Measurements from ENCODE around the gene HAL.
A peak's percentile ranks its signal among the peaks of the same experiment; 100 is the strongest.
"Not testable (repeated sequence)": the region's sequence is repeated elsewhere in the genome, so short reads cannot be mapped to it uniquely, and the experiment has no call there.

HAL gene

GRCh38 chr12:95977764-95978305 is 18.3 kb downstream of the HAL start:
- no peak for DNase-seq (ENCODE audit: low read depth in 2 of 2)

GRCh38 chr12:95976416-95976832 is 19.7 kb downstream of the HAL start:
- no peak for DNase-seq (ENCODE audit: low read depth in 2 of 2)

DNA sequence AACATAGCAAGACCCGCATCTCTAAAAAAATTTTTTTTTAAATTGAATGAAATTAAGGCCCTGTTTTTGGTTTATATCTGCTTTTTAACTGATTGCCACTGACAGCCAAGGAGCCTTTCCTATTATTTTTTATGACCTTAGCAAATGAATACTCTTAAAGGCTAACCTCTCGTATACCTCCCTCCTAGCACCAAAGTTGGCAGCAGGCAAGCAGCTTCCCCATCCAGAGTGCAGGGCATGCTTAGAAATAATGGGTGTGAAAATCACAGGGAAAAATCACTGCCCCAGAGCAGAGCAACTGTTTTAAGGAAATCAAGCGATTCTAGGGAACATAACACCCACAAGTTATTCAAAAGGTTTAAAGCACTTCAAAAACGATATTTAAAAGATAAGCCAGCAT is 20.7 kb downstream of the HAL start:
- DNase-seq (ENCODE audit: low read depth in 2 of 2): no peak

DNA sequence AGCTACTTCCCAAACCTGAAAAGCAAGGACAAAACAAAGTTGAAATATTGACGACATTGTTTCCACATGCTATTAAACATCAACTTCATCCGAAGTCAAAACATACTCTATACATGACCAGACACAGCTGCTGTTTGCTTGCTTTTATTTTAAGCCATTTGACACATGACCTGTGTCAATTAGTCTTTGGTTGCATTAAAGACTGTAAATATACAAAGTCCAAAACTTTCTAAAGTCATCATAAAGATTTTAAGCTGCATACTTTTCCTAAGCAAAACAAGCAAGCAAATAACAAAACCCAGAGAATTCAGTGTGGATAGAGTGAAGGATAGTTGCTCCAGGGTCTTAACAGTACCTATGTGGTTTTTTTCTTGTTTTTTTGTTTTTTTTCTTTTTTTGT is 21.8 kb downstream of the HAL start:
- no peak for DNase-seq (ENCODE audit: low read depth in 2 of 2)

GRCh38 chr12:95972832-95973456 is 23.2 kb downstream of the HAL start:
- DNase-seq (ENCODE audit: low read depth in 2 of 2): no peak

GRCh38 chr12:95970905-95971304 is 25.2 kb downstream of the HAL start:
- DNase-seq (ENCODE audit: low read depth in 2 of 2): no peak

DNA sequence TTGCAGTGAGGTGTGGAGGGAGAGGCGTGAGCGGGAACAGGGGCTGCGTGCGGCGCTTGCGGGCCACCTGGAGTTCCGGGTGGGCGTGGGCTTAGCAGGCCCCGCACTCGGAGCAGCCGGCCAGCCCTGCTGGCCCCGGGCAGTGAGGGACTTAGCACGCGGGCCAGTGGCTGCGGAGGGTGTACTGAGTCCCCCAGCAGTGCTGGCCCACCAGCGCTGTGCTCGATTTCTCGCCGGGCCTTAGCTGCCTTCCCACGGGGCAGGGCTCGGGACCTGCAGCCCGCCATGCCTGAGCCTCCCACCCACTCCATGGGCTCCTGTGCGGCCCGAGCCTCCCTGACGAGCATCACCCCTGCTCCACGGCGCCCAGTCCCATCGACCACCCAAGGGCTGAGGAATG is 27.0 kb downstream of the HAL start:
- not testable (repeated sequence) for DNase-seq (ENCODE audit: low read depth in 2 of 2)

GRCh38 chr12:95967301-95967700 is 28.8 kb downstream of the HAL start:
- no peak for DNase-seq (ENCODE audit: low read depth in 2 of 2)

DNA sequence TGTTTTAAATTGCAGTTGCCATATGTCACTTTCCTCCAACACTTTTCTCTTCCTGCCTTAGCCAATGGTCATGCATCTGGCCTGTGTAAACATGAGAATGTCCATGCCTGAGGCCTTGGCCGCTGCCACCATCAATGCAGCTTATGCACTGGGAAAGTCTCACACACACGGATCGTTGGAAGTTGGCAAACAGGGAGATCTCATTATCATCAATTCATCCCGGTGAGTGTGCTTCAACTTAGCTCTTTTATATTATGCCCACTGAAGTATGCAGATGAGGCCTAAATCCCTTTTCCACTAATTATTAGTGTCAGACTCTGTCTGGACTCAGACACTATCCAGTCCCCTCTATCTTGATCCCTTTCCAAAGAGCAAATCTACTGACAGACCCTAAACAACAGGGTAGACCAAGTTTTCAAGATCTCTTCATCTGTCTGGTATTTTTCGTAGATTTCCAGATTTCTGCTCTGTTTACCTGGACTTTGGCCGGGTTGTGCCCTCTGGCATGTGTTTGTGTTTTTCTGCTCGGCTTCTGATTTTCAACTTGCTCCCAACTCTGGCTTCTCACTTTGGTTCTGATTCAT is 29.8 kb downstream of the HAL start:
- DNase-seq (ENCODE audit: low read depth in 2 of 2): no peak

DNA sequence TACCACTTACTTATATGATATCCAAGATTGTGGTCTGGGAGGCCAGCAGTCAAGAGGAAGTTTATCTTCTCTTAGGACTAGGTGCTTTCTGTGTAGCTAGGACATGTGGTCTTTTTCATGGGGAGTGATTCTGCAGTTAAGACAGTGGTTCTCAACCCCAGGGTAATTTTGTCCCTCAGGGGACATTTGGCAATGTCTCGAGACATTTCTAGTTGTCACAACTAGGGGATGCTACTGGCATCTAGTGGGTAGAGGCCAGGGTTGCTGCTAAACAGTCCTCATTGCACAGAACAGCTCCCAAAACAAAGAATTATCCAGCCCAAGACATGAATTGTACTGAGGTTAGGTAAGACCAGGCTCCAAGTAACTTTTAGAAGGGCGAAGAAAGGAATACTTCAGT is 33.0 kb downstream of the HAL start:
- DNase-seq (ENCODE audit: low read depth in 2 of 2): no peak

GRCh38 chr12:95962222-95962621 is 33.9 kb downstream of the HAL start:
- no peak for DNase-seq (ENCODE audit: low read depth in 2 of 2)

DNA sequence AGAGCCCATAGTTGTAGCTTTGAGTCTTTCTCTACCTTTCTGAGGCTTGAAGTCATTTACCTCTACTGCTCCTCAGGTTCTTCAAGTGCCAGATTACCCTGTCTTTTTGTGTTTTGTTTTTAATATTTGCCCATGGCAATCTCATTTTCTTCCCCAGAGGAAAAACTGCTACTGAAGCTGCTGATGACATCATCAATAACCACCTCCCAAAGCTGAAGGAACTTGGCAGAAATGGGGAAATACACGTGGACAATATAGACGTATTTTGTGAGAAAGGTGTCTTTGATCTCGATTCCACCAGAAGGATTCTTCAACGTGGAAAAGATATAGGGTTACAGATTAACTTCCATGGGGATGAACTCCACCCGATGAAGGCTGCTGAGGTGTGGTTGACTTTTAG is 35.9 kb downstream of the HAL start:
- DNase-seq (ENCODE audit: low read depth in 2 of 2): no peak

- no peak for DNase-seq (ENCODE audit: low read depth in 2 of 2)
Measured at GRCh38 chr12:95959107-95959506, 37.0 kb downstream of the HAL start.

DNA sequence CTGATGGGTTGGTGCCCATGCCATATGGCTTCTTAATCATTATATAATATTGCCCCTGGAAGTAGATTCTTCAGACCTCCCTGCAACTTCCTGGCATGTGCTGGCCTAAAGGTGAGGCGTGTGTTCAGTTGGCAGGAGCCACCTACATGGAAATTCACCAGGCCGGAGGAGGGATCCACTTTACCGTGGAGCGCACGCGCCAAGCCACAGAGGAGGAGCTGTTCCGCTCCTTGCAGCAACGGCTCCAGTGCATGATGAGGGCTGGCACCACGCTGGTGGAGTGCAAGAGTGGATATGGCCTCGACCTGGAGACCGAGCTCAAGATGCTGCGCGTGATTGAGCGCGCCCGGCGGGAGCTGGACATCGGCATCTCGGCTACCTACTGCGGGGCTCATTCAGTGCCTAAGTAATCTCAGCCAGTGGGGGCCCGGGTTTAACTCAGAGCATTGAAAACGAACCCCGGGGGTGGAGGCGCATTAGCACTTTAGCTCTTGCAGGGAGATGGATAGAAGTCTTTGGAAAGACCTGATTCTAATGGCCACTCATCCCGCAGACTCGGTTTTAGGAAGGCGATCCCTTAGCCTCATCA is 39.5 kb downstream of the HAL start:
- DNase-seq (ENCODE audit: low read depth in 2 of 2): no peak

- DNase-seq (ENCODE audit: low read depth in 2 of 2): no peak
Measured at GRCh38 chr12:95955549-95956159, 40.5 kb downstream of the HAL start.

DNA sequence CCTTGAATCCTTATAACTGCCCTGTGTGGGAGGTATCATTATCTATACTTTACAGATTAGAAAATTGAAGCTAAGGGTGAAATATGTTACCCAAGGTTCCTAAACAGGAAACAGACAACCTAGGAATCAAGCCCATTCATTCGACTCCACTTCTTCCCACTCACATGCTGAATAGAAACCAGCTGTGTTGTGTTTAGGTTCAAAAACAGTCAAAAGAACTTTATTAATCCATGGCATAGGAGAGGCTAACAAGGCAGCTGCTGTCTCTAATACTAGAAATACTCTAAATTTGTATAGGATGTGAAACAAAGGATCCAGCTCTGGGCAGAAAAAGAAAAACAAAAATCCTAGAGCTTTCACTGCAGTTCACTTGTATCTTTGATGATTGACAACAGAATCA is 43.1 kb downstream of the HAL start:
- DNase-seq (ENCODE audit: low read depth in 2 of 2): no peak

DNA sequence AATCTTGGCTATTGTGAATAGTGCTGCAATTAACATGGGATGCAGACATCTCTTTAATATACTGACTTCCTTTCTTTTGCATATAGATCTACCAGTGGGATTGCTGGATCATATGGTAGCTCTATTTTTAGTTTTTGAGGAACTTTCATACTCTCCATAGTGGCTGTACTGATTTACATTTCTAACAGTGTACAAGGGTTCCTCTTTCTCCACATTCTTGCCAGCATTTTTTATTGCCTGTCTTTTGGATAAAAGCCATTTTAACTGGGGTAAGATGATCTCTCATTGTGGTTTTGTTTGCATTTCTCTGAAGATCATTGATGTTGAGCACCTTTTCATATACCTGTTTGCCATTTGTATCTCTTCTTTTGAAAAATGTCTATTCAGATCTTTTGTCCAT is 44.6 kb downstream of the HAL start:
- DNase-seq (ENCODE audit: low read depth in 2 of 2): no peak

GRCh38 chr12:95949477-95950206 is 46.5 kb downstream of the HAL start:
- no peak for DNase-seq (ENCODE audit: low read depth in 2 of 2)

DNA sequence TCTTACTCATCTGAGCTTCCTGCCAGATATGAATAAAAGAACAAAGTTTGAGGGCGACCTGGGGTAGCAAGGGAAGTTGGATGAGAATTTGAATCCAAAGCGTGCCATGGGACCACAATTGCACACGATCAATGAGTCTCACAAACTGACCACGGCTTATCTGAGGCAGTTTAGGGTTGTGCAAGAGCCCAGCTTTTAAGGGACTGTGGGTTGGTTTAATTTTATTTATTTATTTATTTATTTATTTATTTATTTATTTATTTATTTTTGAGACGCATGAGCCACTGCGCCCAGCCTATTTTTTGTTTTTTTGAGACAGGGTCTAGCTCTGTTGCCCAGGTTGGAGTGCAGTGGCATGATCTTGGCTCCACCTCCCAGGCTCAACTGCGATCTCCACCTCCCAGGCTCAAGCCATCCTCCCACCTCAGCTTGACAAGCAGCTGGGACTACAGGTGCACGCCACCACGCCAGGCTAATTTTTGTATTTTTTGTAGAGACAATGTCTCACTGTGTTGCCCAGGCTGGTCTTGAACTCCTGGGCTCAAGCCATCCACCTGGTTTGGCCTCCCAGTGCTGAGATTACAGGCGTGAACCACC is 51.9 kb downstream of the HAL start:
- no peak for DNase-seq (ENCODE audit: low read depth in 2 of 2)

DNA sequence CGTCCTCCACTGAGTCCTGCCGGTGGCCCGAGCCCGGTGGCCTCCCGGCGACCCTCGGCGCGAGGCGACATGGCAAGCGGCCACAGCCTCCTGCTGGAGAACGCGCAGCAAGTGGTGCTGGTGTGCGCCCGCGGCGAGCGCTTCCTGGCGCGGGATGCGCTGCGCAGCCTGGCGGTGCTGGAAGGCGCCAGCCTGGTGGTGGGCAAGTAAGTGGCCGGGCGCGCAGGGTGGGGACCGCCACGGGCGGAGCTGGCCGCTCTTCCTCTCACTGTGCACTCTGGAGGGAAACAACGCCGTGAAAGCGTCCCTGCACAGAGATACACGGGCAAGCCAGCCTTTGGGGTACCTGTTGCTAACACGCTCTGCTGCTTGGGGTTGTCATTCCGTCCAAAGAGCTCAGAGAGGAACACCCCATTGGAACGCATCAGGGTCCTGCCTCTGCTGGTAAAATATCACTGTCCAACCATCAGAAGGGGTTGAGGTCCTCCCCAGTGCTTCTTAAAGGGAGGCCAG is 52.8 kb downstream of the HAL start, which contains the start of gene AMDHD1:
Gene AMDHD1 (plus strand): TSS at position 2 of the 513 bp plus-strand sequence. CDS start 68 bp downstream, at position 70.
- DNase-seq (ENCODE audit: low read depth in 2 of 2): peak in 1 of 2 donors; percentile 31

Data from stimulated activated CD8-positive, alpha-beta memory T cell treated with anti-CD3 and anti-CD28 coated beads, Interleukin-15, amount 100 ng/mL, for 4 hours (primary cell).